ENCODE data around the gene OGFOD3. TPM values are rescaled to one million over a fixed set of nuclear protein-coding genes. Genes with fewer than 3 reads are reported as not detected.
"Not testable (repeated sequence)": the region's sequence is repeated elsewhere in the genome, so short reads cannot be mapped to it uniquely, and the experiment has no call there.

OGFOD3 gene
- total and polyA plus RNA-seq, 9 of the 15 experiments (the other 6 are each of a cell fraction or from before 2014, with no cell fraction given) = 0.69 to 44.7 (median 18.9) TPM

DNA sequence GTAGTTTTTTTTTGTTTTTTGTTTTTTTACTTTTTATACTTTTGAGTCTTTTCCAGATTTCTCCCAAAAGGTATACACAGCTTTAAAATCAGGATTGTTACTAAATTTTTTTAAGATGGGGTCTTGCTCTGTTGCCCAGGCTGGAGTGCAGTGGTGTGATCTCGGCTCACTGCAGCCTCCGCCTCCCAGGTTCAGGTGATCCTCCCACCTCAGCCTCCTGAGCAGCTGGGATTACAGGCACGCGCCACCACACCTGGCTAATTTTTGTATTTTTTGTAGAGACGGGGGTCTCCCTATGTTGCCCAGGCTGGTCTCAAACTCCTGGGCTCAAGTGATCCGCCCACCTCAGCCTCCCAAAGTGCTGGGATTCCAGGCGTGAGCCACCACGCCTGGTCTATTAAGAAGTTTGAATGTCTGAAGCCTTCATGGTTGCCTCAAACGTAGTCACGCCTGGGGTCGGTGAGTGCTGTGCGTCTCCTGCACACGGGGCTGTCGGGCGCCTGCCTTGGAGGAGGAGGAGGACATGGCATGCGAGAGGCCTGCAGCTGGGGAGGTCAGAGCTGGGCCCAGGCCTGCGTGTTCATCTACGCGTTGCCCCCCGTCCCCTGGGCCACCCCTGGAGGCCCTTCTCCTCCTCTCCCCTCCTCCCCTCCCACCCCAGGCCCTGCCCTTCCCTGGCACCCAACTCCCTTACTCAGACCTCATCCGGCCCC lies 36.0 kb downstream of the OGFOD3 start:
- H4K20me1 ChIP-seq (replicated peaks; ENCODE audit: control insufficient read depth, insufficient read depth, low read length); DNase-seq (ENCODE audit: extremely low read depth in 1 of 4, low spot score in 3 of 4); FAIRE-seq; H3K4me3 ChIP-seq; H3K4me2 ChIP-seq (ENCODE audit: insufficient read depth, low read length); BruUV-seq (replicated peaks); CTCF ChIA-PET (ENCODE audit: low intra/inter-chr PET ratio); in situ Hi-C loops (cut with MboI); intact Hi-C loops (cut with micrococcal nuclease); H3K36me3 ChIP-seq (ENCODE audit: control insufficient read depth, insufficient read depth, low read length); ATAC-seq; H3K27ac ChIP-seq (ENCODE audit: extremely low read depth, low read depth, low read length); H3K27me3 ChIP-seq (ENCODE audit: control insufficient read depth in 2 of 2, insufficient read depth in 2 of 2, low read length in 2 of 2); H3K79me2 ChIP-seq (ENCODE audit: control insufficient read depth, insufficient read depth, low read length); H3K9me1 ChIP-seq (ENCODE audit: control insufficient read depth, insufficient read depth, low read length); H3K9me3 ChIP-seq (replicated peaks; ENCODE audit: control insufficient read depth, insufficient read depth, low read depth, low read length); POLR2A ChIA-PET; H3K9ac ChIP-seq (ENCODE audit: insufficient read depth in 1 of 2, low read depth in 2 of 2, low read length in 2 of 2); H2AFZ ChIP-seq (ENCODE audit: low read depth, low read length): not testable (repeated sequence)
- 60% methylated on average over 12 of the region's 21 CpGs for WGBS (ENCODE audit: insufficient coverage, low coverage, missing lambda C conversion rate)
- H3K4me1 ChIP-seq (replicated peaks in 1 of 2; ENCODE audit: control insufficient read depth in 2 of 2, insufficient read depth in 2 of 2, low read length in 2 of 2) = peaks cover 3 to 64% of the 10 kb centered on the region in 2 experiments; a peak in 3 of 5 replicates
- TF ChIP-seq ZNF121 (CRISPR knock-in tag; conservative IDR thresholded peaks at IDR 0.05) (peak; percentile 96), BCOR (IDR thresholded peaks at IDR 0.05) (0 out of 2 replicates have a peak, but pooled peaks have one; percentile 63)

GRCh38 chr17:82381703-82382009 lies 36.7 kb downstream of the OGFOD3 start:
- H3K4me2 ChIP-seq (ENCODE audit: insufficient read depth, low read length); CTCF ChIA-PET (ENCODE audit: low intra/inter-chr PET ratio); FAIRE-seq; H3K9ac ChIP-seq (ENCODE audit: insufficient read depth in 1 of 2, low read depth in 2 of 2, low read length in 2 of 2); BruUV-seq (replicated peaks); ATAC-seq; in situ Hi-C loops (cut with MboI); DNase-seq (ENCODE audit: extremely low read depth in 1 of 4, low spot score in 3 of 4); H3K4me3 ChIP-seq; H3K27me3 ChIP-seq (ENCODE audit: control insufficient read depth in 2 of 2, insufficient read depth in 2 of 2, low read length in 2 of 2); H3K27ac ChIP-seq (ENCODE audit: extremely low read depth, low read depth, low read length); H3K36me3 ChIP-seq (ENCODE audit: control insufficient read depth, insufficient read depth, low read length); H3K79me2 ChIP-seq (ENCODE audit: control insufficient read depth, insufficient read depth, low read length); H3K9me1 ChIP-seq (ENCODE audit: control insufficient read depth, insufficient read depth, low read length); intact Hi-C loops (cut with micrococcal nuclease); H3K9me3 ChIP-seq (replicated peaks; ENCODE audit: control insufficient read depth, insufficient read depth, low read depth, low read length); H4K20me1 ChIP-seq (replicated peaks; ENCODE audit: control insufficient read depth, insufficient read depth, low read length): not testable (repeated sequence)
- TF ChIP-seq, protein P1, sequence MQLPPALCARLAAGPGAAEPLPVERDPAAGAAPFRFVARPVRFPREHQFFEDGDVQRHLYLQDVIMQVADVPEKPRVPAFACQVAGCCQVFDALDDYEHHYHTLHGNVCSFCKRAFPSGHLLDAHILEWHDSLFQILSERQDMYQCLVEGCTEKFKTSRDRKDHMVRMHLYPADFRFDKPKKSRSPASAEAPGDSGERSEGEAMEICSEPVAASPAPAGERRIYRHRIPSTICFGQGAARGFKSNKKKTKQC (CRISPR knock-in tag; IDR thresholded peaks at IDR 0.05) = 0 out of 2 replicates have a peak, but pooled peaks have one; percentile 11
- peak; percentile 20; the same call in 1 of the 2 replicates for TF ChIP-seq POLR2G (IDR thresholded peaks at IDR 0.05; ENCODE audit: low read depth, low read length)
- peak; percentile 77 for TF ChIP-seq MAX (CRISPR knock-in tag; IDR thresholded peaks at IDR 0.05)
- POLR2A ChIA-PET = interaction anchor here (0.8 to 1.0 kb wide), 3 partner anchors 9 to 41 kb away, joined by 3 to 4 read pairs (median 3); no protein-coding TSS in a partner anchor
- H2AFZ ChIP-seq (ENCODE audit: low read depth, low read length) = peak overlapping the region; percentile 82
- H3K4me1 ChIP-seq (replicated peaks in 1 of 2; ENCODE audit: control insufficient read depth in 2 of 2, insufficient read depth in 2 of 2, low read length in 2 of 2) = peaks cover 3 to 58% of the 10 kb centered on the region in 2 experiments; a peak in 2 of 5 replicates
- WGBS (ENCODE audit: insufficient coverage, low coverage, missing lambda C conversion rate) = 46% methylated on average over 10 of the region's 10 CpGs
